CD4-positive, alpha-beta memory T cell (primary cell): ENCODE results near the gene ZNRF3. TPM values are rescaled to one million over a fixed set of nuclear protein-coding genes. Genes with fewer than 3 reads are reported as not detected.

Source experiments
- CTCF ChIA-PET: fragments of 350-600 bp; sonication (Branson Sonifier 250); formaldehyde crosslinking; loops from one replicate; lab custom pipeline; 2021; ENCODE audit warnings: inconsistent platforms; ENCODE audit not compliant: partially characterized antibody; lab: Charles Lee
- POLR2A ChIA-PET: fragments of 350-600 bp; sonication (Branson Sonifier 250); formaldehyde crosslinking; loops from one replicate; lab custom pipeline; 2021; ENCODE audit not compliant: partially characterized antibody; lab: Charles Lee
- DNase-seq, 5 donors: peaks; one replicate each; pipeline versions ENCODE4 v3.0.0 to v3.0.0-alpha.2; 2020 to 2022; ENCODE audit warnings: mixed read lengths in 1 of 5
- H3K27ac ChIP-seq: one replicate; pipeline ENCODE4 v1.7.0; 2013; ENCODE audit warnings: low read depth, low read length
- H3K27me3 ChIP-seq: 2 replicates; pipeline ENCODE4 v1.7.0; 2013; ENCODE audit warnings: mild to moderate bottlenecking, low read length, moderate library complexity; ENCODE audit not compliant: insufficient read depth
- H3K36me3 ChIP-seq: 2 replicates; pipeline ENCODE4 v1.7.0; 2013; ENCODE audit warnings: mild to moderate bottlenecking, low read length, moderate library complexity; ENCODE audit not compliant: insufficient read depth
- H3K4me1 ChIP-seq: 2 replicates; pipeline ENCODE4 v1.7.0; 2013; ENCODE audit warnings: mild to moderate bottlenecking, low read length, moderate library complexity; ENCODE audit not compliant: insufficient read depth
- H3K4me3 ChIP-seq, 2 donors: one replicate each; pipeline ENCODE4 v1.7.0; 2013; ENCODE audit warnings: low read length in 2 of 2, mild to moderate bottlenecking in 1 of 2
- H3K9me3 ChIP-seq, 2 donors: one replicate each; pipeline ENCODE4 v1.7.0; 2013; ENCODE audit warnings: low read length in 2 of 2, control low read depth in 1 of 2; ENCODE audit not compliant: control insufficient read depth in 1 of 2
- H3K27ac Mint-ChIP-seq, 7 donors: one replicate each; pipeline ENCODE4 v1.8.0; 2020 to 2021; ENCODE audit warnings: mixed read lengths in 7 of 7, mild to moderate bottlenecking in 6 of 7, inconsistent platforms in 3 of 7, moderate library complexity in 3 of 7
- H3K27me3 Mint-ChIP-seq, 2 donors: one replicate each; pipeline ENCODE4 v1.8.0; 2020 to 2021; ENCODE audit warnings: mixed read lengths in 2 of 2
- H3K36me3 Mint-ChIP-seq, 2 donors: one replicate each; pipeline ENCODE4 v1.8.0; 2020 to 2021; ENCODE audit warnings: mixed read lengths in 2 of 2, inconsistent platforms in 1 of 2, mild to moderate bottlenecking in 1 of 2
- H3K4me1 Mint-ChIP-seq, 4 donors: one replicate each; pipeline ENCODE4 v1.8.0; 2020 to 2021; ENCODE audit warnings: mixed read lengths in 4 of 4, mild to moderate bottlenecking in 1 of 4
- H3K4me3 Mint-ChIP-seq, 8 donors: one replicate each; pipeline ENCODE4 v1.8.0; 2020 to 2021; ENCODE audit warnings: mixed read lengths in 8 of 8, mild to moderate bottlenecking in 7 of 8, moderate library complexity in 6 of 8, inconsistent platforms in 3 of 8
- H3K9me3 Mint-ChIP-seq, 8 donors: one replicate each; pipeline ENCODE4 v1.8.0; 2020 to 2021; ENCODE audit warnings: mixed read lengths in 8 of 8, mild to moderate bottlenecking in 5 of 8, inconsistent platforms in 3 of 8, moderate library complexity in 1 of 8
- intact Hi-C: fragments of 100-400 bp; cut with micrococcal nuclease; formaldehyde crosslinking; loops from one replicate; pipeline ENCODE4 v1.15.1; 2023
- polyA plus RNA-seq, 2 donors: library from polyadenylated mRNA; unstranded; fragments of 300-500 nt; fragmentation: Illumina TruSeq; gene quantifications; one replicate each; pipeline ENCODE4 v1.2.3, GENCODE V29; 2021
- total RNA-seq, 2 experiments: library from RNA; stranded (reverse); gene quantifications; one replicate each; pipeline ENCODE4 v1.2.3, GENCODE V29; 2021

Gene ZNRF3
- total and polyA plus RNA-seq, 4 experiments from 2014 or later = 0.11 to 0.89 (median 0.70) TPM; not detected in 1

- Mint-ChIP-seq H3K9me3 (no peaks in the 10 kb centered on the region), H3K27me3 (peaks cover 14 to 16% of the 10 kb centered on the region in 2 donors), H3K27ac (no peak overlapping the region), H3K36me3 (no peaks in the 10 kb centered on the region), H3K4me1 (no peaks in the 10 kb centered on the region), H3K4me3 (no peak overlapping the region)
- no peak overlapping the region for H3K4me3 ChIP-seq
- ChIA-PET CTCF (no interaction called here), POLR2A (no interaction called here)
- H3K9me3 ChIP-seq = no peaks in the 10 kb centered on the region
- H3K4me1 ChIP-seq = no peaks in the 10 kb centered on the region
- no peaks in the 10 kb centered on the region for H3K27me3 ChIP-seq
- H3K27ac ChIP-seq = no peak overlapping the region
- intact Hi-C loops = no loop called here
- DNase-seq = no peak
- no peaks in the 10 kb centered on the region for H3K36me3 ChIP-seq
These were observed 94.8 kb downstream of the ZNRF3 start for GRCh38 chr22:28978158-28978557.

DNA sequence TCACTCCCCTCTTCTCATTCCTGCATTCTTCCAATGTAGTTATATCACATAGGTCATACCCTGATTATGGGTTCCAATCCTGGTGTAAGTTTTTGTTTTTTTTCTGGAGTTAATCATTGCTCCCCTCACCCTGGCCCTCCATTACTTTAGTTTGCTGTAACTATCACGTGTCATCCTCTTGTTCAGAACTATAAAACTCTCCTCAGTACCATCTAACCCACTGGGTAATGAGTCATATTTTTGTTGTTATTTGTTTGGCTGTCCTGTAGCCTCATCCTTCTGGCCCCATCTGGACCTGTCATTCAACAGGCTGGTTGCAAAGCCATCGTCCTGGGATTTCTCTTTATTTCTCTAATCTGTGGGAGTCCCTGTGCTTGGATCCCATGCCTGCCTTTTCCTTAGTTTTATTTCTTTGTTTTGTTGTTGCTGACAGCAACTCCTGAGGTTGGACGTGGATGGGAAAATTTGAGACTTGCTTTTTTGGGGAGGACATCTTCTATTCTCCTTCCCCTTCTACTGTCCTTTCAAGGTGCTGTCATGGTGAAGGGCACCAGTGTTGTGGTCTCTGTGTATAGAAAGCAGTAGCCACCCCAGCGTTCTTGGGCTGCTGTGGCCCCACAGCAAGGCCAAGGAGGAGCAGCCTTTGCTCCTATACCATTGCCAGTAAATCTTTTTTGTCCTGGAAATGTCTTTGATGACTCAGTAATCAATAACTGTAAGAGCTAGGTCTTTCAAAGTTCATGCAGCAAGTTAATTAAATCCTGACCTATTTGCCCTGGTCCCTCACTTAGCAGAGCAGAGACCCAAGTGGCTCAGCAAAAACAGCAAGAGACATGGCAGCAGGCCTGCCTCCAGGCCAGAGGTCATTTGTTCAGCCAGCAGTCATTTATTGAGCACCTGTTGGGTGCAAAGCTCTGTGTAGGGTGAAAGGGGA is 95.8 kb downstream of the ZNRF3 start:
- peaks cover 14 to 18% of the 10 kb centered on the region in 2 donors for H3K27me3 Mint-ChIP-seq
- no peak overlapping the region for H3K4me3 Mint-ChIP-seq
- no peak overlapping the region for H3K27ac Mint-ChIP-seq
- no peaks in the 10 kb centered on the region for H3K9me3 ChIP-seq
- no peak overlapping the region for H3K27ac ChIP-seq
- CTCF ChIA-PET = no interaction called here
- H3K4me3 ChIP-seq = no peak overlapping the region
- intact Hi-C loops = no loop called here
- no peaks in the 10 kb centered on the region for H3K9me3 Mint-ChIP-seq
- no peaks in the 10 kb centered on the region for H3K4me1 ChIP-seq
- no peak for DNase-seq
- H3K36me3 ChIP-seq = no peaks in the 10 kb centered on the region
- POLR2A ChIA-PET = no interaction called here
- peaks cover 0 to 2% (median 0%) of the 10 kb centered on the region in 4 donors for H3K4me1 Mint-ChIP-seq
- no peaks in the 10 kb centered on the region for H3K36me3 Mint-ChIP-seq
- H3K27me3 ChIP-seq = no peaks in the 10 kb centered on the region

DNA sequence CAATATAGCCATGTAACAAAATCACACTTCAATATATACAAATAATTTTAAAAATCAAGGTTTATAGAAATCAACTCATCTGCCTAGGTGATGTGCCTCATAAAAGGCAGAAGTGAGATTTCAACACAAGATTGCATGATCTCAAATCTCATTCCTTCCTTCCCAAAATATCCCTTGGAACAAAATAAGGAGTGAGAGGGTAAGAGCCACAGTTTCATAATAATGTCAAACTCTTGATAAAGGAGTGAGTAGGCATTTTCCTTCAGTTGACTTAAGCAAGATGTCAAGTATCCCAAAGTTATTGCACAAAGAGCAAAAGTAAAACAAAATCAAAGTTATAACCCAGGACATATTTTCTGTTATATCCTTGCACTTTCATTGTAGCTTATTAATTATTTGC is 97.0 kb downstream of the ZNRF3 start:
- intact Hi-C loops = no loop called here

DNA sequence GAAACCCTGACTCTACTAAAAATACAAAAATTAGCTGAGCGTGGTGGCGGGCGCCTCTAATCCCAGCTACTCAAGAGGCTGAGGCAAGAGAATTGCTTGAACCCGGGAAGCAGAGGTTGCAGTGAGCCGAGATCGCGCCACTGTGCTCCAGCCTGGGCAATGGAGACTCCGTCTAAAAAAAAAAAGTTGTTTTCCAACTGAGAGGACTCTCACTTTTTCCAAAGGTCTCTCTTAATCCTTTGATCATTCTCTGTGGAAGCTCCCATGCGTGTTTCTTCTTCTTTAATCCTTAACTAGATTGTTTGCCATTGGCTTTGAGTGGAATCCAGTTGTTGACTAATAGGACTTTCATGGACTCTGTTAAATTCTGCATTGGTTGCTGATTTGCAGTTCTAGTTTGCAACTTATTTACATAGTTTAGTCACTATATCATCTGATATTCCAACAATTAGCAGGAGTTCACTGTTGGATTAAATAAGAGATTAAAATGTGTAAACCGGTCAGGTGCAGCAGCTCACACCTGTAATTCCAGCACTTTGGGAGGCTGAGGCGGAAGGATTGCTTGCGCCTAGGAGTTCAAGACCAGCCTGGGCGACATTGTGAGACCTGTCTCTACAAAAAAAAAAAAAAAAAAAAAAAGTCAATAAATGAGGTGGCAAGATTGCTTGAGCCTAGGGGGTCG is 98.6 kb downstream of the ZNRF3 start:
- no peaks in the 10 kb centered on the region for H3K4me1 ChIP-seq
- DNase-seq = no peak
- H3K27ac ChIP-seq = no peak overlapping the region
- Mint-ChIP-seq H3K4me3 (no peak overlapping the region), H3K27me3 (peaks cover 9 to 15% of the 10 kb centered on the region in 2 donors), H3K4me1 (peaks cover 0 to 2% (median 0%) of the 10 kb centered on the region in 4 donors), H3K27ac (no peak overlapping the region), H3K36me3 (peaks cover 0 to 12% of the 10 kb centered on the region in 2 donors), H3K9me3 (peaks cover 0 to 8% (median 4%) of the 10 kb centered on the region in 8 donors)
- H3K9me3 ChIP-seq = no peaks in the 10 kb centered on the region
- no peaks in the 10 kb centered on the region for H3K27me3 ChIP-seq
- intact Hi-C loops = no loop called here
- POLR2A ChIA-PET = no interaction called here
- H3K4me3 ChIP-seq = no peak overlapping the region
- H3K36me3 ChIP-seq = no peaks in the 10 kb centered on the region
- CTCF ChIA-PET = no interaction called here

More for the DNA sequence above, 97.0 kb downstream of the ZNRF3 start:
- Histone ChIP-seq H3K36me3 (no peaks in the 10 kb centered on the region), H3K27ac (no peak overlapping the region), H3K27me3 (no peaks in the 10 kb centered on the region), H3K9me3 (no peaks in the 10 kb centered on the region), H3K4me1 (no peaks in the 10 kb centered on the region), H3K4me3 (no peak overlapping the region)
- no peak for DNase-seq
- peaks cover 12 to 20% of the 10 kb centered on the region in 2 donors for H3K27me3 Mint-ChIP-seq
- ChIA-PET CTCF (no interaction called here), POLR2A (no interaction called here)
- peaks cover 0 to 4% (median under 1%) of the 10 kb centered on the region in 8 donors for H3K9me3 Mint-ChIP-seq
- H3K4me1 Mint-ChIP-seq = peaks cover 0 to 2% (median 0%) of the 10 kb centered on the region in 4 donors
- H3K27ac Mint-ChIP-seq = no peak overlapping the region
- H3K4me3 Mint-ChIP-seq = no peak overlapping the region
- H3K36me3 Mint-ChIP-seq = peaks cover 0 to 5% of the 10 kb centered on the region in 2 donors

GRCh38 chr22:28983190-28983589 is 99.8 kb downstream of the ZNRF3 start:
- H3K4me1 ChIP-seq = no peaks in the 10 kb centered on the region
- DNase-seq = no peak
- no peak overlapping the region for H3K4me3 ChIP-seq
- intact Hi-C loops = no loop called here
- H3K9me3 ChIP-seq = no peaks in the 10 kb centered on the region
- Mint-ChIP-seq H3K27ac (no peak overlapping the region), H3K4me3 (no peak overlapping the region), H3K9me3 (peaks cover 0 to 8% (median 4%) of the 10 kb centered on the region in 8 donors), H3K36me3 (peaks cover 0 to 16% of the 10 kb centered on the region in 2 donors), H3K4me1 (peaks cover 0 to 2% (median 0%) of the 10 kb centered on the region in 4 donors), H3K27me3 (peaks cover 6 to 10% of the 10 kb centered on the region in 2 donors)
- CTCF ChIA-PET = no interaction called here
- POLR2A ChIA-PET = no interaction called here
- no peak overlapping the region for H3K27ac ChIP-seq
- H3K27me3 ChIP-seq = no peaks in the 10 kb centered on the region
- H3K36me3 ChIP-seq = no peaks in the 10 kb centered on the region

- POLR2A ChIA-PET = no interaction called here
- no peaks in the 10 kb centered on the region for H3K9me3 ChIP-seq
- Mint-ChIP-seq H3K4me1 (peaks cover 0 to 2% (median 0%) of the 10 kb centered on the region in 4 donors), H3K4me3 (no peak overlapping the region), H3K36me3 (peaks cover 0 to 16% of the 10 kb centered on the region in 2 donors), H3K27me3 (peaks cover 2 to 6% of the 10 kb centered on the region in 2 donors), H3K27ac (no peak overlapping the region), H3K9me3 (peaks cover 0 to 8% (median 4%) of the 10 kb centered on the region in 8 donors)
- intact Hi-C loops = no loop called here
- H3K4me1 ChIP-seq = no peaks in the 10 kb centered on the region
- no peaks in the 10 kb centered on the region for H3K27me3 ChIP-seq
- no peak for DNase-seq
- CTCF ChIA-PET = no interaction called here
- H3K27ac ChIP-seq = no peak overlapping the region
- no peak overlapping the region for H3K4me3 ChIP-seq
- H3K36me3 ChIP-seq = no peaks in the 10 kb centered on the region
These were observed 100.5 kb downstream of the ZNRF3 start for GRCh38 chr22:28983788-28984441.
